NB4 (cell line): ENCODE measurements around the gene CCNYL1.

Experiments used
- MAX ChIP-seq: IDR thresholded peaks from 2 replicates; pipeline ENCODE4 v1.6.1; 2011; ENCODE audit warnings: low read depth, low read length
- MYC ChIP-seq: IDR thresholded peaks from 2 replicates; pipeline ENCODE4 v1.6.1; 2011; ENCODE audit warnings: low read depth, low read length
- POLR2A ChIP-seq: IDR thresholded peaks from 2 replicates; pipeline ENCODE4 v1.6.1; 2011; ENCODE audit warnings: mild to moderate bottlenecking; ENCODE audit not compliant: insufficient read length; ENCODE audit errors: extremely low read depth
- TF ChIP-seq, protein P1 (sequence below): IDR thresholded peaks from one replicate; pipeline ENCODE4 v1.5.1; 2012; ENCODE audit warnings: low read depth, low read length

DNA sequence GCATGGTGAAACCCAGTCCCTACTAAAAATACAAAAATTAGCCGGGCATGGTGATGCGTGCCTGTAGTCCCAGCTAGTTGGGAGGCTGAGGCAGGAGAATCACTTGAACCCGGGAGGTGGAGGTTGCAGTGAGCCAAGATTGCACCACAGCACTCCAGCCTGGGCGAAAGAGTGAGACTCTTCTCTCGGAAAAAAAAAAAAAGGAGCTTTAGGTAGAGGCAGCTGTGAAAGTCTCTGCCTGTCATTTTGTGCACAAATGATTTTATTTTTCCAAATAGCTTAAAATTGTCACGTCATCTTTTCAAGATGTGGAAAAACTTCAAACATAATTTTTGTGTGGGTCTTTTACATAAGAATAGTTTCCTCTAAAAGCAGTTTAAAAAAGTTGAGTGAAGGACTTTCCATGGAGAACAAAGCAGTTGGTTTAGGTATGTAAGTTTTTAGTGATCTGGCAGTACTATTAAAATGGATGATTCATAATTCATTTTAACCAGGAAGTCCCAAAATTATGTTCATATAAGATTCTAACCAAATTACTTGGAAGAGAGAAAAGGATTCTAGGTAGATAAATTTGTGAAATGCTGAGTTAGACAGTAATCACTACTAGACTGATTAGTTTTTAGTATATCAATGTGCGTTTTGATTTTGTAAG is 11.5 kb downstream of the CCNYL1 start:
- no peak for TF ChIP-seq POLR2A
- TF ChIP-seq, protein P1, sequence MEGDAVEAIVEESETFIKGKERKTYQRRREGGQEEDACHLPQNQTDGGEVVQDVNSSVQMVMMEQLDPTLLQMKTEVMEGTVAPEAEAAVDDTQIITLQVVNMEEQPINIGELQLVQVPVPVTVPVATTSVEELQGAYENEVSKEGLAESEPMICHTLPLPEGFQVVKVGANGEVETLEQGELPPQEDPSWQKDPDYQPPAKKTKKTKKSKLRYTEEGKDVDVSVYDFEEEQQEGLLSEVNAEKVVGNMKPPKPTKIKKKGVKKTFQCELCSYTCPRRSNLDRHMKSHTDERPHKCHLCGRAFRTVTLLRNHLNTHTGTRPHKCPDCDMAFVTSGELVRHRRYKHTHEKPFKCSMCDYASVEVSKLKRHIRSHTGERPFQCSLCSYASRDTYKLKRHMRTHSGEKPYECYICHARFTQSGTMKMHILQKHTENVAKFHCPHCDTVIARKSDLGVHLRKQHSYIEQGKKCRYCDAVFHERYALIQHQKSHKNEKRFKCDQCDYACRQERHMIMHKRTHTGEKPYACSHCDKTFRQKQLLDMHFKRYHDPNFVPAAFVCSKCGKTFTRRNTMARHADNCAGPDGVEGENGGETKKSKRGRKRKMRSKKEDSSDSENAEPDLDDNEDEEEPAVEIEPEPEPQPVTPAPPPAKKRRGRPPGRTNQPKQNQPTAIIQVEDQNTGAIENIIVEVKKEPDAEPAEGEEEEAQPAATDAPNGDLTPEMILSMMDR = no peak
- TF ChIP-seq MAX = no peak
- TF ChIP-seq MYC = no peak
